B cell (primary cell): ENCODE results near the gene ARHGAP26. TPM values are rescaled to one million over a fixed set of nuclear protein-coding genes. Genes with fewer than 3 reads are reported as not detected.

ENCODE experiments used
- ATAC-seq: fragments of 200-7000 bp; cut with Tn5 transposase; one replicate; pipeline ENCODE4 v1.10.0; 2021; ENCODE audit warnings: low read depth, mild to moderate bottlenecking, moderate number of reproducible peaks, moderate library complexity
- CTCF ChIA-PET: fragments of 350-600 bp; sonication (Branson Sonifier 250); formaldehyde crosslinking; loops from one replicate; lab custom pipeline; 2021; ENCODE audit warnings: antibody characterized with exemption, inconsistent platforms; lab: Charles Lee
- POLR2A ChIA-PET: fragments of 350-600 bp; sonication (Branson Sonifier 250); formaldehyde crosslinking; loops from one replicate; lab custom pipeline; 2021; ENCODE audit warnings: antibody characterized with exemption; lab: Charles Lee
- DNase-seq: peaks from one replicate; pipeline ENCODE4 v3.0.0; 2013
- H2AFZ ChIP-seq: 2 replicates; pipeline ENCODE4 v1.6.1; 2012; ENCODE audit warnings: mild to moderate bottlenecking, low read depth, low read length; ENCODE audit not compliant: insufficient read depth, poor library complexity, severe bottlenecking
- H3K27ac ChIP-seq, 2 donors: 1 replicate in 1 of 2; 2 replicates in 1 of 2; pipeline ENCODE4 v1.5.1; 2012 to 2013; ENCODE audit warnings: low read length in 2 of 2, mild to moderate bottlenecking in 2 of 2, moderate library complexity in 1 of 2
- H3K27me3 ChIP-seq, 4 experiments: fragments of 200-600 bp in 1 of 4; sonication (generic) in 1 of 4; replicated peaks in 1 of 4; 1 replicate in 2 of 4; 2 replicates in 2 of 4; pipeline versions ENCODE4 v1.6.1 to v1.7.0; 2013 to 2016; ENCODE audit warnings: low read length in 3 of 4, mild to moderate bottlenecking in 2 of 4, mixed read lengths in 1 of 4, moderate library complexity in 1 of 4; ENCODE audit not compliant: insufficient read depth in 4 of 4, control insufficient read depth in 3 of 4; ENCODE audit errors: control extremely low read depth in 1 of 4
- H3K36me3 ChIP-seq, 2 experiments: replicated peaks in 1 of 2; 1 replicate in 1 of 2; 2 replicates in 1 of 2; pipeline versions ENCODE4 v1.6.1 to v1.7.1; 2013; ENCODE audit warnings: low read length in 1 of 2; ENCODE audit not compliant: insufficient read depth in 2 of 2, control insufficient read depth in 1 of 2; ENCODE audit errors: control extremely low read depth in 1 of 2, extremely low read depth in 1 of 2
- H3K4me1 ChIP-seq, 2 donors: fragments of 200-600 bp in 1 of 2; sonication (generic) in 1 of 2; 1 replicate in 1 of 2; 2 replicates in 1 of 2; pipeline versions ENCODE4 v1.5.1 to v1.6.1; 2013 to 2017; ENCODE audit warnings: low read length in 2 of 2; ENCODE audit not compliant: control insufficient read depth in 2 of 2, insufficient read depth in 2 of 2
- H3K4me2 ChIP-seq: replicated peaks from 2 replicates; pipeline ENCODE3; 2012; ENCODE audit warnings: mild to moderate bottlenecking, low read depth, low read length; ENCODE audit not compliant: poor library complexity, severe bottlenecking
- H3K4me3 ChIP-seq, 5 experiments: fragments of 200-600 bp in 1 of 5; sonication (generic) in 1 of 5; 1 replicate in 3 of 5; 2 replicates in 2 of 5; pipeline versions ENCODE4 v1.5.1 to v1.7.0; 2011 to 2016; ENCODE audit warnings: low read length in 4 of 5, mild to moderate bottlenecking in 4 of 5, low read depth in 2 of 5, control low read depth in 1 of 5, moderate library complexity in 1 of 5; ENCODE audit not compliant: insufficient read depth in 1 of 5; ENCODE audit errors: control extremely low read depth in 1 of 5, extremely low read depth in 1 of 5
- H3K79me2 ChIP-seq: fragments of 200-600 bp; sonication (generic); one replicate; pipeline ENCODE4 v1.6.0; 2016; ENCODE audit warnings: low read length; ENCODE audit not compliant: control insufficient read depth, insufficient read depth
- H3K9ac ChIP-seq: fragments of 200-600 bp; sonication (generic); 2 replicates; pipeline ENCODE4 v1.6.1; 2017; ENCODE audit warnings: mild to moderate bottlenecking, low read length, moderate library complexity
- H3K9me3 ChIP-seq, 3 donors: one replicate each; pipeline versions ENCODE4 v1.6.1 to v1.7.1; 2013; ENCODE audit warnings: low read length in 2 of 3; ENCODE audit not compliant: control insufficient read depth in 2 of 3, insufficient read depth in 1 of 3; ENCODE audit errors: control extremely low read depth in 1 of 3
- H4K20me1 ChIP-seq: 2 replicates; pipeline ENCODE4 v1.6.0; 2012; ENCODE audit warnings: mild to moderate bottlenecking, low read length; ENCODE audit not compliant: insufficient read depth, control insufficient read depth, poor library complexity, severe bottlenecking
- H3K27ac Mint-ChIP-seq: one replicate; pipeline ENCODE4 v1.8.0; 2021; ENCODE audit warnings: mixed read lengths
- H3K27me3 Mint-ChIP-seq: one replicate; pipeline ENCODE4 v1.8.0; 2021; ENCODE audit warnings: mixed read lengths
- H3K4me1 Mint-ChIP-seq: one replicate; pipeline ENCODE4 v1.8.0; 2021; ENCODE audit warnings: mixed read lengths
- H3K4me3 Mint-ChIP-seq: one replicate; pipeline ENCODE4 v1.8.0; 2021; ENCODE audit warnings: mixed read lengths
- H3K9me3 Mint-ChIP-seq: one replicate; pipeline ENCODE4 v1.8.0; 2022; ENCODE audit warnings: mixed read lengths; ENCODE audit not compliant: insufficient read depth
- CTCF ChIP-seq: fragments of 200-600 bp; IDR thresholded peaks from one replicate; pipeline ENCODE4 v1.8.0; 2022; ENCODE audit warnings: antibody characterized with exemption, mild to moderate bottlenecking
- EZH2 ChIP-seq: IDR thresholded peaks from 2 replicates; pipeline ENCODE4 v1.6.1; 2012; ENCODE audit warnings: borderline replicate concordance, low read depth, mild to moderate bottlenecking, moderate library complexity, low read length; ENCODE audit not compliant: insufficient read depth, poor library complexity, severe bottlenecking
- WGBS: methylation state at CpG from one replicate; pipeline ENCODE4 v1.1.5; 2013; ENCODE audit warnings: missing lambda C conversion rate; ENCODE audit not compliant: insufficient coverage; 5-methylcytosine and 5-hydroxymethylcytosine counted together
- intact Hi-C: fragments of 100-400 bp; cut with micrococcal nuclease; formaldehyde crosslinking; loops from one replicate; pipeline ENCODE4 v1.10.0; 2022
- polyA plus RNA-seq: library from polyadenylated mRNA; depleted of rRNA; stranded (reverse); fragments of >200 nt; gene quantifications from 2 replicates; pipeline ENCODE4 v1.2.3, GENCODE V29; 2012
- total RNA-seq, 2 donors: library from RNA; stranded (reverse); fragments of 120-200 nt in 1 of 2; gene quantifications; 1 replicate in 1 of 2; 2 replicates in 1 of 2; pipeline versions ENCODE4 v1.2.3 to v1.2.4, GENCODE V29; 2013 to 2022

Gene ARHGAP26
- total and polyA plus RNA-seq, 2 donors (not counting 1 experiment from before 2014, with no cell fraction given) = 1.8 to 22.5 TPM

- Mint-ChIP-seq H3K27ac (no peak overlapping the region), H3K27me3 (no peaks in the 10 kb centered on the region), H3K9me3 (no peaks in the 10 kb centered on the region), H3K4me1 (peaks cover 10% of the 10 kb centered on the region), H3K4me3 (no peak overlapping the region)
- no peak overlapping the region for H3K9ac ChIP-seq
- no peaks in the 10 kb centered on the region for H3K9me3 ChIP-seq
- ATAC-seq (no peak), DNase-seq (no peak)
- no peak overlapping the region for H3K4me2 ChIP-seq
- TF ChIP-seq CTCF = no peak
- intact Hi-C loops = no loop called here
- ChIA-PET POLR2A (no interaction called here), CTCF (no interaction called here)
- H4K20me1 ChIP-seq = no peaks in the 10 kb centered on the region
- H3K4me3 ChIP-seq = no peak overlapping the region
- WGBS = no CpG with 5 or more reads among the region's 1 CpG
- peaks cover 0 to 4% of the 10 kb centered on the region in 2 donors for H3K4me1 ChIP-seq
- no peak overlapping the region for H3K27ac ChIP-seq
- no peaks in the 10 kb centered on the region for H3K36me3 ChIP-seq
- no peaks in the 10 kb centered on the region for H3K79me2 ChIP-seq
- no peaks in the 10 kb centered on the region for H3K27me3 ChIP-seq
- no peak overlapping the region for H2AFZ ChIP-seq
These were observed 267.5 kb downstream of the ARHGAP26 start for GRCh38 chr5:143037708-143038107.

GRCh38 chr5:143040622-143041021 lies 270.4 kb downstream of the ARHGAP26 start:
- ChIA-PET POLR2A (no interaction called here), CTCF (no interaction called here)

More at GRCh38 chr5:143040622-143041021, 270.4 kb downstream of the ARHGAP26 start:
- H3K9me3 ChIP-seq = no peaks in the 10 kb centered on the region
- no peaks in the 10 kb centered on the region for H4K20me1 ChIP-seq
- no peaks in the 10 kb centered on the region for H3K27me3 ChIP-seq
- H3K36me3 ChIP-seq = peaks cover 0 to 3% of the 10 kb centered on the region in 2 experiments
- no peak overlapping the region for H3K4me2 ChIP-seq
- H2AFZ ChIP-seq = no peak overlapping the region
- 86% methylated on average over 2 of the region's 2 CpGs for WGBS
- Mint-ChIP-seq H3K4me1 (peaks cover 7% of the 10 kb centered on the region), H3K4me3 (no peak overlapping the region), H3K27me3 (no peaks in the 10 kb centered on the region), H3K27ac (no peak overlapping the region), H3K9me3 (no peaks in the 10 kb centered on the region)
- DNase-seq = no peak
- H3K27ac ChIP-seq = no peak overlapping the region
- no peak for ATAC-seq
- intact Hi-C loops = no loop called here
- no peak overlapping the region for H3K9ac ChIP-seq
- no peak overlapping the region for H3K4me3 ChIP-seq
- H3K79me2 ChIP-seq = no peaks in the 10 kb centered on the region
- TF ChIP-seq CTCF (no peak), EZH2 (no peak)
- peaks cover 0 to 4% of the 10 kb centered on the region in 2 donors for H3K4me1 ChIP-seq
